ENCODE measurements around the gene RDH5. TPM values are rescaled to one million over a fixed set of nuclear protein-coding genes. Genes with fewer than 3 reads are reported as not detected.

Gene RDH5, protein sequence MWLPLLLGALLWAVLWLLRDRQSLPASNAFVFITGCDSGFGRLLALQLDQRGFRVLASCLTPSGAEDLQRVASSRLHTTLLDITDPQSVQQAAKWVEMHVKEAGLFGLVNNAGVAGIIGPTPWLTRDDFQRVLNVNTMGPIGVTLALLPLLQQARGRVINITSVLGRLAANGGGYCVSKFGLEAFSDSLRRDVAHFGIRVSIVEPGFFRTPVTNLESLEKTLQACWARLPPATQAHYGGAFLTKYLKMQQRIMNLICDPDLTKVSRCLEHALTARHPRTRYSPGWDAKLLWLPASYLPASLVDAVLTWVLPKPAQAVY
- 2.3 to 3.7 TPM (median 3.2 TPM) in 3 replicates for total RNA-seq
- long read RNA-seq = 0 reads

- no peaks in the 10 kb centered on the region for H3K9me3 Mint-ChIP-seq (ENCODE audit: low read depth)
- H3K4me3 Mint-ChIP-seq (ENCODE audit: unreplicated experiment) = no peak within 1 kb of the TSS
- H3K27ac Mint-ChIP-seq (ENCODE audit: unreplicated experiment) = peak within 1 kb of the TSS; percentile 85
- TF ChIP-seq, protein P1, sequence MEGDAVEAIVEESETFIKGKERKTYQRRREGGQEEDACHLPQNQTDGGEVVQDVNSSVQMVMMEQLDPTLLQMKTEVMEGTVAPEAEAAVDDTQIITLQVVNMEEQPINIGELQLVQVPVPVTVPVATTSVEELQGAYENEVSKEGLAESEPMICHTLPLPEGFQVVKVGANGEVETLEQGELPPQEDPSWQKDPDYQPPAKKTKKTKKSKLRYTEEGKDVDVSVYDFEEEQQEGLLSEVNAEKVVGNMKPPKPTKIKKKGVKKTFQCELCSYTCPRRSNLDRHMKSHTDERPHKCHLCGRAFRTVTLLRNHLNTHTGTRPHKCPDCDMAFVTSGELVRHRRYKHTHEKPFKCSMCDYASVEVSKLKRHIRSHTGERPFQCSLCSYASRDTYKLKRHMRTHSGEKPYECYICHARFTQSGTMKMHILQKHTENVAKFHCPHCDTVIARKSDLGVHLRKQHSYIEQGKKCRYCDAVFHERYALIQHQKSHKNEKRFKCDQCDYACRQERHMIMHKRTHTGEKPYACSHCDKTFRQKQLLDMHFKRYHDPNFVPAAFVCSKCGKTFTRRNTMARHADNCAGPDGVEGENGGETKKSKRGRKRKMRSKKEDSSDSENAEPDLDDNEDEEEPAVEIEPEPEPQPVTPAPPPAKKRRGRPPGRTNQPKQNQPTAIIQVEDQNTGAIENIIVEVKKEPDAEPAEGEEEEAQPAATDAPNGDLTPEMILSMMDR (IDR thresholded peaks at IDR 0.05) = no peak
- peaks cover 71% of the 10 kb centered on the region for H3K4me1 Mint-ChIP-seq (ENCODE audit: low read depth)
- H3K36me3 Mint-ChIP-seq (ENCODE audit: low read depth) = peaks cover 10% of the 10 kb centered on the region
- H3K27me3 Mint-ChIP-seq (ENCODE audit: low read depth) = no peaks in the 10 kb centered on the region
- no peak for DNase-seq (ENCODE audit: low spot score)
Measured at GRCh38 chr12:55720071-55720564, at the start of gene RDH5. RDH5 (plus strand) TSS chr12:55720393; CDS start chr12:55721185, 792 bp downstream.

GRCh38 chr12:55671746-55672145, 48.4 kb upstream of the RDH5 start:
- no peaks in the 10 kb centered on the region for H3K9me3 Mint-ChIP-seq (ENCODE audit: low read depth)
- no peak overlapping the region for H3K27ac Mint-ChIP-seq (ENCODE audit: unreplicated experiment)
- DNase-seq (ENCODE audit: low spot score) = no peak
- H3K36me3 Mint-ChIP-seq (ENCODE audit: low read depth) = no peaks in the 10 kb centered on the region
- no peak overlapping the region for H3K4me3 Mint-ChIP-seq (ENCODE audit: unreplicated experiment)
- TF ChIP-seq, protein P1 (IDR thresholded peaks at IDR 0.05) = no peak
- peaks cover 22% of the 10 kb centered on the region for H3K27me3 Mint-ChIP-seq (ENCODE audit: low read depth)
- H3K4me1 Mint-ChIP-seq (ENCODE audit: low read depth) = no peaks in the 10 kb centered on the region

DNA sequence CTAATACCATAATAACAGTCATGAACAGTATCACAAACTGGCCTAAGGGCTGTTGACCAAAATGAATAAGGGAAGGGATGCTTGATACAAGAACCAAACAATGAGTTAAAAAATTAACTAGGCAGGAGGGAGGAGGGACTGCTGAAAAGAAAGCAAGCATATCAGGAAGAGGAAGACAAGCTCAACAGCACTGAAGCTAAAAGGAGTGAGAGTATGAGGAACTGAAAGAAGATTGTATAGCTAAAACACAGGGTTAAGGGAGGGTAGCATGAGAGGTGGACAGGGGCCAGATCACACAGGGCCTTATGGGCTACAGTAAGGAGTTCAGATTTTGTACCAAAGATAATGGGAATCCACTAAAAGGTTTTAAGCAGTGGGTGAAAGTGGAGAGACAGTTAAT, 46.6 kb upstream of the RDH5 start:
- no peak overlapping the region for H3K27ac Mint-ChIP-seq (ENCODE audit: unreplicated experiment)
- H3K4me1 Mint-ChIP-seq (ENCODE audit: low read depth) = no peaks in the 10 kb centered on the region
- DNase-seq (ENCODE audit: low spot score) = no peak

GRCh38 chr12:55675666-55676065, 44.5 kb upstream of the RDH5 start:
- H3K36me3 Mint-ChIP-seq (ENCODE audit: low read depth) = no peaks in the 10 kb centered on the region
- peaks cover 22% of the 10 kb centered on the region for H3K27me3 Mint-ChIP-seq (ENCODE audit: low read depth)
- no peaks in the 10 kb centered on the region for H3K4me1 Mint-ChIP-seq (ENCODE audit: low read depth)
- TF ChIP-seq, protein P1 (IDR thresholded peaks at IDR 0.05) = no peak
- no peak overlapping the region for H3K27ac Mint-ChIP-seq (ENCODE audit: unreplicated experiment)
- no peak for DNase-seq (ENCODE audit: low spot score)
- H3K4me3 Mint-ChIP-seq (ENCODE audit: unreplicated experiment) = no peak overlapping the region
- H3K9me3 Mint-ChIP-seq (ENCODE audit: low read depth) = no peaks in the 10 kb centered on the region

More for the DNA sequence above, 46.6 kb upstream of the RDH5 start:
- no peaks in the 10 kb centered on the region for H3K36me3 Mint-ChIP-seq (ENCODE audit: low read depth)
- H3K27me3 Mint-ChIP-seq (ENCODE audit: low read depth) = peaks cover 22% of the 10 kb centered on the region
- TF ChIP-seq, protein P1 (IDR thresholded peaks at IDR 0.05) = no peak
- H3K9me3 Mint-ChIP-seq (ENCODE audit: low read depth) = no peaks in the 10 kb centered on the region
- no peak overlapping the region for H3K4me3 Mint-ChIP-seq (ENCODE audit: unreplicated experiment)

DNA sequence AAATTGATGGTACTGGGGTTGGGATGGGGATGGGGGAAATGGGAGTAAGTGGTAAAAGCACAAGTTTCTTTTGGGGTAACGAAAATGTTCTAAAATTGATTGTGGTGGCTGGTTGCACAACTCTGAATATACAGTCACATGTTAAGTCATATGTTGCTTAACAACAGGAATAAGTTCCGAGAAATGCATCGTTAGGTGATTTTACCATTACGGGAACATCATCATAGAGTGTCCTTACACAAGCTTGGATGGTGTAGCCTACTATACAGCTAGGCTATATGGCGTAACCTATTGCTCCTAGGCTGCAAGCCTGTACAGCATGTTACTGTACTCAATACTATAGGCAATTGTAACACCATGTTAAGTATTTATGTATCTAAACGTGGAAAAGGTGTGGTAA, 43.5 kb upstream of the RDH5 start:
- Mint-ChIP-seq H3K9me3 (ENCODE audit: low read depth) (no peaks in the 10 kb centered on the region), H3K27me3 (ENCODE audit: low read depth) (peaks cover 22% of the 10 kb centered on the region), H3K4me1 (ENCODE audit: low read depth) (peaks cover 10% of the 10 kb centered on the region), H3K4me3 (ENCODE audit: unreplicated experiment) (no peak overlapping the region), H3K36me3 (ENCODE audit: low read depth) (no peaks in the 10 kb centered on the region), H3K27ac (ENCODE audit: unreplicated experiment) (no peak overlapping the region)
- TF ChIP-seq, protein P1 (IDR thresholded peaks at IDR 0.05) = no peak
- no peak for DNase-seq (ENCODE audit: low spot score)
